GM19324 (cell line): Measurements from ENCODE around the gene ZNF48.

Experiments used
- ATAC-seq: cut with Tn5 transposase; IDR thresholded peaks from one replicate; pipeline ENCODE4 v1.9.1; 2021; ENCODE audit warnings: mild to moderate bottlenecking, moderate library complexity; ENCODE audit not compliant: unreplicated experiment, low FRiP score

Gene ZNF48

DNA sequence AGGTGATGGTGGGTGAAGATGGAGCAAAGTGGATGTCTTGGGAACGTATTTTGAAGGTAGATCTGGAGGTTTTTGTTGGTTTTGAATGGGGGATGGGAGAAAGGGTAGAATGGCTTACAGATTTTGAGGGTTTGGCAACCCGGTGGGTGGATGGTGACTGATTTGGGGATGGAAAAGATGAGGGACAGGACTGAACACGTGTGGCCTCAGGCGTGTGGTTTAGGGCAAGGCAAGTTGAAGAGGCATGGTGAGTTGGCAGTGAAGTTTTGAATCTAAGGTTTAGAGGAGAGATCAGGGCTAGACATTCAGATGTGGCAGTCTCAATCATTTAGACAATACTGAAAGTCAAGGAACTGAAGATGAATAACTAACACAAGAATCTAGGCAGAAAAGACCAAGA is 39.6 kb downstream of the ZNF48 start:
- no peak for ATAC-seq

DNA sequence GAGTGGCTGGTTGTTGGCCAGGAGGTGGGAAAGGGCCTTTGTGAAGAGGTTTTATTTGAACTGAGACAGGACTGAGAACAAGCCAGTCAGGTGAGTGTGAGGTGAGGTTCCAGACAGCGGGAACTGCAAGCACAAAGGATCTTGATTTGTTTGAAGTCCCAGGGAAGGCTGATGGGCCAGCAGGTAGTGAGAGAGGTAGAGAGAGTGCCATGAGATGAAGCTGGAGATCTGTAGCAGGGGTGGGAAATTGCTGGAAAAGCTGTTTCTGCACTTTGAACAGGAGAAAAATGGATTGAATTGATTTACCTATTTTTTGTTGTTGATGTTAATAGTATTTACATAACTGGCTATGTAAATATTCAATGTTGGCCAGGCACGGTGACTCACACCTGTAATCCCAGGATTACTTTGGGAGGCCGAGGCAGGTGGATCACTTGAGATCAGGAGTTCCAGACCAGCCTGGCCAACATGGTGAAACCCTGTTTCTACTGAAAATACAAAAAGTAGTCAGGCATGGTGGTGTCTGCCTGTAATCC is 42.4 kb downstream of the ZNF48 start:
- ATAC-seq: no peak

DNA sequence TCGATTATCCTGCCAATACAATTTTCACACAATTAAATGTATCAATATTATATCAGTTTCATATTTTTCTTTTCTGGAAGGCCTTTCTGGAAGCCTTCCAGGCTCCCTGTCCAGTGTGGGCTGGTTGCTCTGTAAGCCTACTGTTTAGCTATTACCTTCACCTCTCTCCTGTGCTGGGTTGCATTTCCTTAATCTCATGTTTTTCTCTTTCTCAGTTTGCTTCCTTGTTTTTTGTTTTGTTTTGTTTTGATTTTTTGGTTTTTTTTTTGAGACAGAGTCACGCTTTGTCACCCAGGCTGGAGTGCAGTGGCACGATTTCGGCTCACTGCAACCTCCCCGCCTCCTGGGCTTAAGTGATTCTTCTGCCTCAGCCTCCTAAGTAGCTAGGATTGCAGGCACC is 43.6 kb downstream of the ZNF48 start:
- no peak for ATAC-seq

DNA sequence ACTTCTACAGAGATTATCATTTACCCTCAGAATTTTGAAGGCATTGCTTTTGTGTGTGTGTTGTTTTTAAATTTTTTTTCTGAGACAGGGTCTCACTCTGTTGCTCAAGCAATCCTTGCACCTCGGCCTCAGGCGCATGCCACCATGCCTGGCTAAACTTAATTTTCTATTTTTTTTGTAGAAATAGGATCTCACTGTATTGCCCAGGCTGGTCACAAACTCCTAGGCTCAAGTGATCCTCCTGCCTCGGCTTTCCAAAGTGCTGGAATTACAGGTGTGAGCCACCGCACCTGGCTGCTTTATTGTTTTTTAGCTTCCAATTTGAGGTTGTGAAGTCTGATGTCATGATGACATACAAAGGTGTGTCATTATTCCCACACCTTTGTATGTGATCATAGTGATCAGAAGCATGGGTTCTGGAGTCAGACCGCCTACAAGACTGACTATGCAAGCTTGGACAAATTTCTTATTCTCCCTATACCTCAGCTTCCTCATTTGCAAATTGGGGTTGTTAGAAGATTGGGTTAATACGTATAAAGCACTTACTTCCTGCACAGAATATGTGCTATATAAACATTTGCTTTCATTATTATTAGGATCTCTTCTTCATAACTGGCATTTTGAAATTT is 44.6 kb downstream of the ZNF48 start:
- ATAC-seq: no peak

DNA sequence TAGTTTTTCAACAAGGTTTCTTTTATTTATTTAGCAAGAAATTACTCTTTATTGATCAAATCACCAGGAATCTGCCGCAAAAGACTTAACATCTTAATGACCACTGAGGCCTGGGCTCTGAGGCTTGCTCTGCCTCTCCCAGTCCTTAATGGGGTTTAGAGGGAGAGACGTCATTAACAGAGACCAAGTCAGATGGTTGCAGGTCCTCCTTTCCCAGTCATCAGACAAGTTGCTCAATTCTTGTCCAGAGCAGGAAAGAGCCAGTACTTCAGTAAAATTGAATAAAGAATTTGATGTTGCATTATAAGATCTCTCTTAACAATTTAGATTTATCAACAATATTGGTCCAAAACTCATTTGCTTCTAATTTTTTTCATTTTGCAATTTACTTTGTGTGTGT is 48.4 kb downstream of the ZNF48 start:
- ATAC-seq: no peak

DNA sequence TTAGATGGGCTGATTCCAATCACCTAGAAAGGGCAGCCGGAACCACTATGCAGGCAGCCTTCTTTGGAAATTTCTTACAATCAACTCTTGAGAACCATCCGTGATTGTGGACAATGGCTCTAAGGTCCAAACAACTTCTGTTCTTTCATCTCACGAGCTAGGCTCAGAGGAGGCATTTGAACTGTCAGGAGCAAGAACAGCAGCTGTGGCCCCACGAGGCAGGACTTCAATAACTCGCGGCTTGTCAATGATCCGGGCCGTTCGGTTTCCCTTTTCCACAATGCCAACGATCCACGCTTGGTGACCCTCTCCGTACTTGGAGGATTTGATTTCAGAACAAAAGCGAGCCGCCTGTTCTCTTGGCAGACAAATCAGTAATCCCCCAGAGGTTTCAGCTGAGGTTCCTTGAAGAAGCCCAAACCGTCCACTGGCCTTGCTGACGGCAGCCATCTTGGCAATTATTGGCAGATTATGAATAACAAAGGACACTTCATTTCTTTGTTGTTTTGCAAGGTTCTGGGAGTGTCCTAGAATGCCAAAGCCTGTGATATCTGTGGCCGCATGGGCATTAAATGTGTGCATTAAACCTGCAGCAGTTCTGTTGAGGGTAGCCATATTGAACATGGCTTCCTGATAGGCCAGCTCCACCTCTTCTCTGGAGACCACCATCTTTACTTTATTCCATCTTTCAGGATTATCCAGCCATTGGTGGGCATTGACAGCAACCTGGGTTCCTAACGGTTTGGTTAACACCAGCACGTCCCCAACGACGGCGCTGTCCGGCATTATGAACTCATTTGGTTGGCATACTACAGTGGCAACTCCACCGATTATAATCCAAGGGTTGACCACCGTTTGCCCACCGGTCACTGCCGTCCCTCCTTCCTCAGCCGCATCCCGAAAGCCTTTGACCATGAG is 49.3 kb downstream of the ZNF48 start:
- no peak for ATAC-seq

DNA sequence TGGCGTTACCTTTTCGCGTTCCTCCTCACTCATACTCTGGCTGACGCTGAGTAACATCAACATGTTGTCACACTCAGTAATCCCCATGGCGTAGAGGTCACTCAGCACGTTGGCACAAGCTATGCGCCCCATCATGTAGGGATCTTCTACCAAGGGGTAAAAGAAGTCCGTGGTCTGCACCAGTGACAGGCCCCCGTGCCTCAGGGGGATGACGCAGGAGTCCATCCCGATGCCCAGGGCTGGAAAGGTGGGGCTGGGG is 49.9 kb downstream of the ZNF48 start:
- no peak for ATAC-seq

DNA sequence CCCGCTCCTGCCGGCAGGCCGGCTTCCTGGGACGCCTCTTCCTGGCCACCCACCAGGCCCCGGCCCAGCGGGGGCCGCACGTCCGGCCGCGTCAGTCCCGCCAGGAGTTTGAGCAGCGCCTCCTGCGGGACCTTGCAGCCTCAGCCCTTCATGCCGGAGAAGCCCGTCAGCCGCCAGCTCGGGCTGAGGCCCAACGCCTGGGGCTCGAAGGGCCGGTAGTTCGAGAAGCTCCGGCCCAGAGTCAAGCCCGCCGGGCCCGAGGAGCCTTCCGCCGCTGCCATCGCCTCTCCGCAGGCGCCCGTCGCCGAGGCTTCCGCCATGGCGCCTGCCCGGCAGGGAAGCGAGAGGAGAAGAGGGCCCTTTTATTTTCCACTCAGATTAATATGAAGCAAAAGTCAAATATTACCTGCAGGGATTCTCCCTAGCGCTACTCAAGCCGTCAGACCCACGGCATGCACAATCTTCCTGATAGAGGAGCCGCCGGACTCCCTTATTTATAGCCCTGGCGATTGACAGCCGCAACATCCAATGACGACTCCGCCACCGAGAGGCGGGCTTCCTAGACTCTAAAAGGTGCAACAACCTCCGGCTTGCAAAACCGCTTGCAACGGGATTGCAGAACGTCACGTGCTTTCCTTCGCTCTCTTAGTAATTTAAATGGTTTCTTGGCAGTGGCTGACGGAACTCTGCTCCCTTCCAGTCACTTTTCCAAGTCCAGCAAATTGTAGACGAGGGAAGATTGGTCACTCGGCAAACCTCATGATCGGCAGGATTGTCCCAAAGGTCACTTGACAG is 50.4 kb downstream of the ZNF48 start, which contains the start of gene SEPHS2:
Gene SEPHS2, minus strand, starts transcription at position 467 of the 795 bp plus-strand sequence. Its CDS starts 147 bp downstream, at position 320.
- ATAC-seq: peak; percentile 80

DNA sequence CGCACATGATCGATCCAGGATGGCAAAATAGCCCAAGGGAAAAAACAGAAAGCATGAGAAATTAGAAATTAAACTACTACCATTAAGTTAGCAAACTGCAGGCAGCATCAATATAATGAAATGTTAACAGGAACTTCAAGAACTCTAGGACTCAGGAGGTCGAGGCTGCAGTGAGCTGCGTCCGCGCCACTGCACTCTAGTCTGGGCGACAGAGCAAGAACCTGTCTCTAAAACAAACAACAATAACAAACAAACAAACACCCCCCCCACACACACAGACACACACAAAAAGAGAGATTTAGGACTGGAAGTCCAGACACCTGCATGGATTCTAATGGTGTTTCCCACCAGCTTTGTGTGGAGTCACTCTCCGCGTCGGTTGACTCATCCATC is 51.0 kb downstream of the ZNF48 start:
- no peak for ATAC-seq

DNA sequence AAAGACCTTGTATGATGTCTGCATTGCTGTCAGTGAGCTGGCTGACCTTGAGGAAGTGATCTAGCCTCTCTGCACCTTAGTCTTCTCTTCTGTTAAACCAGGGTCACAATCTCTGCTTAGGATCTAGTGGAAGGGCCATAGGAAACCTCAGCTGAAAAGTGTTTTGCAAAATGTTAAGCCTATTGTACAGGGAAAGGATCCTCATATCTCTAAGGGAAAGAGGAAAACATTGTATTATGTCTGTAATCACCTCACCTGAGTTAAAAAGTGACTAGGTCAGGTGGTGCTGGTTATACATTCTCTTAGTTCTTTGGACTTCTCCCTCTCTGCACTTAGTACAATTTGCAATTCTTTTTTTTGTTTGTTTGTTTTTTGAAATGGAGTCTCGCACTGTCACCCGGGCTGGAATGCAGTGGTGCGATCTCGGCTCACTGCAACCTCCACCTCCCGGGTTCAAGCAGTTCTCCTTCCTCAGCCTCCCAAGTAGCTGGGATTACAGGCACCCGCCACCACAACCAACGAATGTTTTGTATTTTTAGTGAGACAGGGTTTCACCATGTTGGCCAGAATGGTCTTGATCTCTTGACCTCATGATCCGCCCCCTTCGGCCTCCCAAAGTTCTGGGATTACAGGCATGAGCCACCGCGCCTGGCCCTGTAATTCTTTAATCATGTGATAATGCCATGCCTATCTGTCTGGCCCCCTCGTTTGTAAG is 52.4 kb downstream of the ZNF48 start:
- ATAC-seq: no peak

DNA sequence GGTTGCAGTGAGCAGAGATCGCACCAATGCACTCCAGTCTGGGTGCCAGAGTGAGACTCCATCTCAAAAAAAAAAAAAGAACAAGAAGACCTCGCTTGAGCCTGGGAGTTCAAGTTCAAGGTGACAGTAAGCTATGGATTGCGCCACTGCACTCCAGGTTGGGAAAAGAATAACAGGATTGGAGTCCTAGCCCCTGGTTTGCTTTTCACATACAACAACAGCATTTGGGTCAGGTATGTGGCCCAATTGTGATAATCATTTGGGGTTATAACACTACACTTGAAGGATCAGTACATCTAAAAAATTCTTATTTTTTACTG is 53.9 kb downstream of the ZNF48 start:
- no peak for ATAC-seq
